ENCODE results near the gene CISD1. TPM values are rescaled to one million over a fixed set of nuclear protein-coding genes. Genes with fewer than 3 reads are reported as not detected.

CISD1 gene
- polyA plus RNA-seq, 1 donor from 2014 or later: 86.3 TPM

DNA sequence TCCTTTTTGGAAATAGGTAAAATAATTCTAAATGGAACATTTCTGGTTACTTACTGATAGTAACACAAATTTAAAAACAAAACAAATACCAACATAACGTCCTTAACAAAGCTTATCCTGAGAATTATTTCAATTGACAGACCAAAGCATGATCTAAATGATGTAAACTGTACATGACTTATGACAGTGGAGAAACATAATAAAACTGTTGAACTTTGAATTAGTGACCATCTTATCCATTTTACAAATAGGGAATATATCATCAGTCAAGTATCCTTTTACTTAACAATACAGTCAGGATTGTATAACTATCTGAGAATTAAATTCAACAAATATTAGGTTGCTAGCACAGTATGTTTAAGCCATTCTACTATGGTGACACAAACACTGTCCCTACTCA lies 3.7 kb upstream of the CISD1 start:
- Histone ChIP-seq H3K27ac (ENCODE audit: low read length) (no peak overlapping the region), H2AFZ (ENCODE audit: low read depth, low read length) (no peak overlapping the region), H3K36me3 (ENCODE audit: insufficient read depth, low read length) (no peaks in the 10 kb centered on the region), H3K4me3 (ENCODE audit: low read length) (peak overlapping the region; percentile 90), H4K20me1 (ENCODE audit: insufficient read depth) (no peaks in the 10 kb centered on the region), H3K79me2 (replicated peaks; ENCODE audit: insufficient read depth, low read length) (peaks cover 45% of the 10 kb centered on the region), H3K4me2 (ENCODE audit: low read length) (peak overlapping the region; percentile 68), H3K9me2 (ENCODE audit: insufficient read depth, low read length) (no peaks in the 10 kb centered on the region), H3K9me3 (ENCODE audit: low read length) (no peaks in the 10 kb centered on the region), H3K27me3 (ENCODE audit: insufficient read depth, low read depth, low read length) (no peaks in the 10 kb centered on the region), H3F3A (ENCODE audit: insufficient read depth, low read length, poor library complexity, severe bottlenecking) (no peaks in the 10 kb centered on the region), H3K9ac (ENCODE audit: low read length) (no peak overlapping the region)
- no peak for TF ChIP-seq EZH2 (IDR thresholded peaks at IDR 0.05; ENCODE audit: borderline replicate concordance, insufficient read depth, low read length, poor library complexity, severe bottlenecking)
- TF ChIP-seq POLR2AphosphoS5 (IDR thresholded peaks at IDR 0.05): no peak
- TF ChIP-seq, protein P1, sequence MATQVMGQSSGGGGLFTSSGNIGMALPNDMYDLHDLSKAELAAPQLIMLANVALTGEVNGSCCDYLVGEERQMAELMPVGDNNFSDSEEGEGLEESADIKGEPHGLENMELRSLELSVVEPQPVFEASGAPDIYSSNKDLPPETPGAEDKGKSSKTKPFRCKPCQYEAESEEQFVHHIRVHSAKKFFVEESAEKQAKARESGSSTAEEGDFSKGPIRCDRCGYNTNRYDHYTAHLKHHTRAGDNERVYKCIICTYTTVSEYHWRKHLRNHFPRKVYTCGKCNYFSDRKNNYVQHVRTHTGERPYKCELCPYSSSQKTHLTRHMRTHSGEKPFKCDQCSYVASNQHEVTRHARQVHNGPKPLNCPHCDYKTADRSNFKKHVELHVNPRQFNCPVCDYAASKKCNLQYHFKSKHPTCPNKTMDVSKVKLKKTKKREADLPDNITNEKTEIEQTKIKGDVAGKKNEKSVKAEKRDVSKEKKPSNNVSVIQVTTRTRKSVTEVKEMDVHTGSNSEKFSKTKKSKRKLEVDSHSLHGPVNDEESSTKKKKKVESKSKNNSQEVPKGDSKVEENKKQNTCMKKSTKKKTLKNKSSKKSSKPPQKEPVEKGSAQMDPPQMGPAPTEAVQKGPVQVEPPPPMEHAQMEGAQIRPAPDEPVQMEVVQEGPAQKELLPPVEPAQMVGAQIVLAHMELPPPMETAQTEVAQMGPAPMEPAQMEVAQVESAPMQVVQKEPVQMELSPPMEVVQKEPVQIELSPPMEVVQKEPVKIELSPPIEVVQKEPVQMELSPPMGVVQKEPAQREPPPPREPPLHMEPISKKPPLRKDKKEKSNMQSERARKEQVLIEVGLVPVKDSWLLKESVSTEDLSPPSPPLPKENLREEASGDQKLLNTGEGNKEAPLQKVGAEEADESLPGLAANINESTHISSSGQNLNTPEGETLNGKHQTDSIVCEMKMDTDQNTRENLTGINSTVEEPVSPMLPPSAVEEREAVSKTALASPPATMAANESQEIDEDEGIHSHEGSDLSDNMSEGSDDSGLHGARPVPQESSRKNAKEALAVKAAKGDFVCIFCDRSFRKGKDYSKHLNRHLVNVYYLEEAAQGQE (IDR thresholded peaks at IDR 0.05; ENCODE audit: borderline replicate concordance): no peak
- no peak for TF ChIP-seq RAD21 (conservative IDR thresholded peaks at IDR 0.05)
- no peak for TF ChIP-seq EP300 (conservative IDR thresholded peaks at IDR 0.05; ENCODE audit: poor library complexity, severe bottlenecking)
- TF ChIP-seq MXI1 (conservative IDR thresholded peaks at IDR 0.05; ENCODE audit: poor library complexity, severe bottlenecking): no peak
- TF ChIP-seq SMC3 (conservative IDR thresholded peaks at IDR 0.05; ENCODE audit: poor library complexity): no peak
- TF ChIP-seq TAF1 (IDR thresholded peaks at IDR 0.05; ENCODE audit: low read depth): no peak
- TF ChIP-seq, protein P2, sequence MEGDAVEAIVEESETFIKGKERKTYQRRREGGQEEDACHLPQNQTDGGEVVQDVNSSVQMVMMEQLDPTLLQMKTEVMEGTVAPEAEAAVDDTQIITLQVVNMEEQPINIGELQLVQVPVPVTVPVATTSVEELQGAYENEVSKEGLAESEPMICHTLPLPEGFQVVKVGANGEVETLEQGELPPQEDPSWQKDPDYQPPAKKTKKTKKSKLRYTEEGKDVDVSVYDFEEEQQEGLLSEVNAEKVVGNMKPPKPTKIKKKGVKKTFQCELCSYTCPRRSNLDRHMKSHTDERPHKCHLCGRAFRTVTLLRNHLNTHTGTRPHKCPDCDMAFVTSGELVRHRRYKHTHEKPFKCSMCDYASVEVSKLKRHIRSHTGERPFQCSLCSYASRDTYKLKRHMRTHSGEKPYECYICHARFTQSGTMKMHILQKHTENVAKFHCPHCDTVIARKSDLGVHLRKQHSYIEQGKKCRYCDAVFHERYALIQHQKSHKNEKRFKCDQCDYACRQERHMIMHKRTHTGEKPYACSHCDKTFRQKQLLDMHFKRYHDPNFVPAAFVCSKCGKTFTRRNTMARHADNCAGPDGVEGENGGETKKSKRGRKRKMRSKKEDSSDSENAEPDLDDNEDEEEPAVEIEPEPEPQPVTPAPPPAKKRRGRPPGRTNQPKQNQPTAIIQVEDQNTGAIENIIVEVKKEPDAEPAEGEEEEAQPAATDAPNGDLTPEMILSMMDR (IDR thresholded peaks at IDR 0.05; ENCODE audit: poor library complexity, severe bottlenecking): no peak

DNA sequence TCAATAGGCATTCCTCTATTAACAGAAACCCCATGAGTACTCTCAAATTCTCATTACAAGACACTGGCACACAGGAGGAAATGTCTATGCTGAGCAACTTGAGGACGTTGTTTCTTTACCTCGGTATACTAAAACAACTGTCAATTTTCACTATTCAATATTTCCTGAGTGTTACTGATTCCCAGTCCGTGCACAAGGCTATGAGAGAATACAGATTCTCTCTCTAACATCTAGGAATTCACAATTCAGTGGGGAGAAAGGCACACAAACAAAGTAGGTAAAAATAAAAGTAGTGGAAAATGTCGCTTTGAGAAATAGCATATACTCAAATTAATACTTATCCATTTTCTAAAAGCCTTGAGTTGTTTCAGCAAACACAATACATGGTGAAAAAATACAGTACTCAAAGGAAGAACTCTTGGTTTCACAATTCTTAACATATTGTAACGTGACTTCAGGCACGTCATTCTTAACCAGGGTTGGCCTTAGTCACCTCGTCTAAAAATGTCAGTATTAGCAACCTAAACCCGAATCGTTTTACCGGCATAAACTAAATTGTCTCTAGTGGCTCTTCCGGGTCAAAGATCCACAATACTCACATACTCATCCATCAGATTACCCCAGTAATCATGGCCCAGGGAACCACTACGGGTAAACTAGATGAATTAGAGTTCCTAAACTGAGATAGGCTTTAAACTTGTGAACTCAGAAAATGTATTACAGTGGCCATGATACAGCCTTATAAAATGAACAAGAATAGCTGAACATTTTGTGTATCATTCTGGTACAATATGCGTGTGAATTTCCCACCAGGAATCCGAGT lies 2.7 kb upstream of the CISD1 start:
- peak overlapping the region; percentile 59 for H3K27ac ChIP-seq (ENCODE audit: low read length)
- no peak overlapping the region for H2AFZ ChIP-seq (ENCODE audit: low read depth, low read length)
- H3K79me2 ChIP-seq (replicated peaks; ENCODE audit: insufficient read depth, low read length): peaks cover 46% of the 10 kb centered on the region
- no peaks in the 10 kb centered on the region for H3K27me3 ChIP-seq (ENCODE audit: insufficient read depth, low read depth, low read length)
- H3K9ac ChIP-seq (ENCODE audit: low read length): peak overlapping the region; percentile 80
- no peaks in the 10 kb centered on the region for H4K20me1 ChIP-seq (ENCODE audit: insufficient read depth)
- no peaks in the 10 kb centered on the region for H3K36me3 ChIP-seq (ENCODE audit: insufficient read depth, low read length)
- peak overlapping the region; percentile 68 for H3K4me2 ChIP-seq (ENCODE audit: low read length)
- H3F3A ChIP-seq (ENCODE audit: insufficient read depth, low read length, poor library complexity, severe bottlenecking): no peaks in the 10 kb centered on the region
- no peak for TF ChIP-seq SMC3 (conservative IDR thresholded peaks at IDR 0.05; ENCODE audit: poor library complexity)
- no peak for TF ChIP-seq EZH2 (IDR thresholded peaks at IDR 0.05; ENCODE audit: borderline replicate concordance, insufficient read depth, low read length, poor library complexity, severe bottlenecking)
- TF ChIP-seq MXI1 (conservative IDR thresholded peaks at IDR 0.05; ENCODE audit: poor library complexity, severe bottlenecking): no peak
- TF ChIP-seq RAD21 (conservative IDR thresholded peaks at IDR 0.05): no peak
- no peak for TF ChIP-seq EP300 (conservative IDR thresholded peaks at IDR 0.05; ENCODE audit: poor library complexity, severe bottlenecking)
- TF ChIP-seq, protein P1 (IDR thresholded peaks at IDR 0.05; ENCODE audit: borderline replicate concordance): no peak
- TF ChIP-seq POLR2AphosphoS5 (IDR thresholded peaks at IDR 0.05): no peak
- no peak for TF ChIP-seq TAF1 (IDR thresholded peaks at IDR 0.05; ENCODE audit: low read depth)
- TF ChIP-seq, protein P2 (IDR thresholded peaks at IDR 0.05; ENCODE audit: poor library complexity, severe bottlenecking): no peak
- H3K9me3 ChIP-seq (ENCODE audit: low read length): no peaks in the 10 kb centered on the region
- H3K4me3 ChIP-seq (ENCODE audit: low read length): peak overlapping the region; percentile 90
- H3K9me2 ChIP-seq (ENCODE audit: insufficient read depth, low read length): no peaks in the 10 kb centered on the region

Data from neural cell (in vitro differentiated cells).